ENCODE measurements around the gene SLC39A5. TPM values are rescaled to one million over a fixed set of nuclear protein-coding genes. Genes with fewer than 3 reads are reported as not detected.
"Not testable (repeated sequence)": the region's sequence is repeated elsewhere in the genome, so short reads cannot be mapped to it uniquely, and the experiment has no call there.

Gene SLC39A5
- total RNA-seq, 2 experiments from 2014 or later: 0.80 to 1.2 TPM

DNA sequence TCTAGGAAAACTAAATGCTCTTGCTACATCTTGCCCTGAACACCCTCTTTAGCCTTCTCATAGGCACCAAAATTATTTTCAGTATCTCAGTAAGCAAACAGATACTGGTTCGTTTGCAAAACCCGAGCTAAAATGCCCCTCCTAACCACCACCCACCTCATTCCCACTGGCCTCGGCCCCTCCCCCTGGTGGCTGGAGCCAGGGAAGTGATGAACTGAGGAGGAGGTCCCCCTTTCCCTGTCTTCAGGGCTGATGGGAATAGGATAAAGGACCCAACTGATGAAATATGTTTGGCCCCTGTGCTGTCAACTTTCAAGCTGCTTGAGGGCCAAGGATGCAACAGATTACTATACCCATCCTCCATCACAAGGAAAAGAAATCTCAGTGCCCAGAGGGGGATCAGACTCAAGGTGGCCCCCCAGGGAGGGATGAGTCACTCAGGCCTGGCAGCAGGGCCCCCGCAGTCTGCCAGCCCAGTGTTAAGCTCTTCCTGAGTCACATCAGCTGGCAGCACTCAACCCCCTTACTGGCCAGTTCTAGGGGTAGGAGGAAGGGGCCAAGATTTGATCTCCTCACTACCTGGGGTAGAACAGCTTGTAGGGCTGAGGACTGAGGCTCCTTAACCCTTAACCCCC lies 26.6 kb downstream of the SLC39A5 start:
- Mint-ChIP-seq H3K4me1 (peaks cover 22% of the 10 kb centered on the region), H3K4me3 (peak overlapping the region; percentile 82), H3K27me3 (no peaks in the 10 kb centered on the region), H3K36me3 (ENCODE audit: low read depth) (peaks cover 43% of the 10 kb centered on the region), H3K9me3 (no peaks in the 10 kb centered on the region), H3K27ac (no peak overlapping the region)
- ChIA-PET CTCF (interaction anchor here (0.8 to 4.0 kb wide), 6 partner anchors 8 to 138 kb away, joined by 3 to 24 read pairs (median 6); partner anchors contain the start of genes COQ10A, SMARCC2 and ZC3H10), POLR2A (interaction anchor here (0.8 to 2.5 kb wide), 5 partner anchors 11 to 428 kb away, joined by 3 to 8 read pairs (median 3); partner anchors contain the start of genes RNF41 and TIMELESS)
- no peak for DNase-seq

DNA sequence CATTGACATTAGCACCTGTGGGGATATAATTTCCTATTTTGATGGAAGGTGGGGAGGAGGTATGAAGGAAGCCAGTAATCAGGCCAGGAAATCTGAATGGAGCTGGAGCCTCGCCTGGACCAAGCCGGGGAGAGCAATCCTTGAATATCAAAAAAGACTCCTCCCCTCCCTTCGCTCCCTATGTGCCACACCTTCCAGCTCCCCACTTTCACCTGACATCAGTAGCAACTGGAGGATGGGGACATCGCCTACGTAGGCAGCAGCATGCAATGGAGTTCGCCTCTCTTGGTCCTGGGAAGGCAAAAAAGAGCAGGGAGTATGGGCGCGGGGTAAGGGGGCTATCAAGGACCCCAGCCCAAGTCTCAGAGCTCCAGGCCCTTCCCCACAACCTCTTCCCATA lies 27.2 kb downstream of the SLC39A5 start:
- no peaks in the 10 kb centered on the region for H3K9me3 Mint-ChIP-seq
- DNase-seq: no peak
- CTCF ChIA-PET: interaction anchor here (0.8 to 4.0 kb wide), 8 partner anchors 9 to 139 kb away, joined by 3 to 24 read pairs (median 6); partner anchors contain the start of genes COQ10A, RNF41, SMARCC2 and ZC3H10
- POLR2A ChIA-PET: interaction anchor here (0.6 to 2.5 kb wide), 8 partner anchors 9 to 439 kb away, joined by 3 to 20 read pairs (median 6); partner anchors contain the start of genes COQ10A, ORMDL2, RNF41 and SARNP
- H3K36me3 Mint-ChIP-seq (ENCODE audit: low read depth): peaks cover 37% of the 10 kb centered on the region
- peak overlapping the region; percentile 82 for H3K4me3 Mint-ChIP-seq
- no peaks in the 10 kb centered on the region for H3K27me3 Mint-ChIP-seq
- H3K4me1 Mint-ChIP-seq: peaks cover 22% of the 10 kb centered on the region
- no peak overlapping the region for H3K27ac Mint-ChIP-seq

DNA sequence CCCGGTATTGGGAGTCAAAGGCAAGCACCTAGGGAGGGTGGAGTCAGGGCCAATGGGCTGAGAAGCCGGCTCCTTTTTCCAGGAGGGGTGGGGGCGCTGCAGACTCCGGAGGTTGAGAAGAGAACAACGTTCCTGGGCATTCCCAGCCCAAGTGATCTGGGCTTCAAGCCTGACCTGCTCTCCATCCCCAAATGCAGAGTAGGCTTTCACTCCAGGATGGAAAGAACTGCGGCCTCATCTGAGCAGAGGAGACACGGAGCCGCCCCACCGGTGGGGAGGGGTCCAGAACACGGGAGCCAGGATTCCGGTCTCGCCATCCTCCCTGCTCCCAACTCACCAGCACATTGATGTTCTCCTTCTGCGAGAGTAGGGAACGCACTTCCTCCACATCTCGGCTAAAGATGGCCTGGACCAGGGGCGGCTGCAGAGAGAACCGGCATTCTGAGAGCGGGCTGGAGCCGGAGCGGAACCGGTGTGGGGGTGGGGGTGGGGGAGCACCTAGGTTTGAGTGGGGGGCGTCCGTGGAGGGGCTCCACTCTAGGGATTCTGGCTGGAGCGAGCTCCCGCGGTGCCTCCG lies 27.7 kb downstream of the SLC39A5 start:
- H3K36me3 Mint-ChIP-seq (ENCODE audit: low read depth): peaks cover 32% of the 10 kb centered on the region
- peaks cover 22% of the 10 kb centered on the region for H3K4me1 Mint-ChIP-seq
- no peak for DNase-seq
- ChIA-PET POLR2A (interaction anchor here (0.6 to 2.5 kb wide), 16 partner anchors 9 to 440 kb away, joined by 3 to 20 read pairs (median 5); partner anchors contain the start of genes CNPY2, COQ10A, ESYT1 and ORMDL2), CTCF (interaction anchor here (0.8 to 4.0 kb wide), 15 partner anchors 9 to 206 kb away, joined by 3 to 24 read pairs (median 6); partner anchors contain the start of genes COQ10A, CS, ESYT1 and RNF41)
- no peaks in the 10 kb centered on the region for H3K27me3 Mint-ChIP-seq
- H3K9me3 Mint-ChIP-seq: no peaks in the 10 kb centered on the region
- H3K27ac Mint-ChIP-seq: peak overlapping the region; percentile 62
- peak overlapping the region; percentile 82 for H3K4me3 Mint-ChIP-seq

DNA sequence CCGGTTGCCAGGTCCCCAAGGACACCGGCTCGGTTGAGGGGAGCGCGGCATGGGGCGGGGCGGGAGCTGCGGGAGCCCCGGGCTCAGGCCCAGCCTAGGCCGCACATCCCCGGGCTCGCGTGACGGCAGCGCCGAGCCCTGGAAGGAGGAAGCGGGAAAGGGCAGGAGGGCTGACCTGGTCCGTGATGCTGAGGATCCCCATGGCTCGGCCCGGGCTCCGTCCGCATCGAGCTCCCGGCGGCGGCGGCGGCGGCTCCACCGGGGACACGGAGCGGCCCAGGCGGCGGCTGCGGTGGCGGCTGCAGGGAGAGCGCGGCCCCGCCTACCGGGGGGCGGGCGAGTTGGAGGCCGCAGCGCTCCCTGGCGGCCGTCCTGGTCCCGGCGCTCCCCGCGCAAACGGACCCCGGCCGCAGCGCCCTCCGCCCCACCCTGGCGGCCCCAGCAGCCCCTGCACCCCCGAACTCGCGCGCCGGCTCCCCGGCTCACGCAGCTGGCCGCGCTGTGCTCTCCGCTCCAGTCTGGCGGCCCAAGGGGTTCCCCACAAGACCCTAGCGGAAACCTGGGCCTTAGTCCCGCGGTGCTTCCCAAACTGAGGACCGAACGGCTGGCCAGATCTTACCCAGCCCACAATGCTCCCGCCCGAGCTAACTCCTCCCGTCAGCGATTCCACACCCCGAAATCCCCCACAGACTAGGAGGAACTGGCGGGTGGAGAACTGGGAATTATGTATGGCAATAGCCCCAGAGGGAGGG lies 28.4 kb downstream of the SLC39A5 start, which contains the start of gene ANKRD52:
ANKRD52 (minus strand) TSS at position 317 of the 752 bp plus-strand sequence; CDS start at position 202, 115 bp downstream.
- ChIA-PET CTCF (interaction anchor here (0.8 to 4.0 kb wide), 19 partner anchors 9 to 206 kb away, joined by 3 to 24 read pairs (median 6); partner anchors contain the start of genes CNPY2, COQ10A, CS and ESYT1), POLR2A (interaction anchor here (0.9 to 2.5 kb wide), 15 partner anchors 9 to 440 kb away, joined by 3 to 20 read pairs (median 5); partner anchors contain the start of genes CNPY2, COQ10A, ESYT1 and ORMDL2)
- H3K36me3 Mint-ChIP-seq (ENCODE audit: low read depth): peaks cover 26% of the 10 kb centered on the region
- H3K4me3 Mint-ChIP-seq: peak within 1 kb of the TSS; percentile 91
- peak within 1 kb of the TSS; percentile 76 for H3K27ac Mint-ChIP-seq
- no peaks in the 10 kb centered on the region for H3K27me3 Mint-ChIP-seq
- H3K4me1 Mint-ChIP-seq: peaks cover 22% of the 10 kb centered on the region
- H3K9me3 Mint-ChIP-seq: no peaks in the 10 kb centered on the region
- DNase-seq: peak; percentile 80

DNA sequence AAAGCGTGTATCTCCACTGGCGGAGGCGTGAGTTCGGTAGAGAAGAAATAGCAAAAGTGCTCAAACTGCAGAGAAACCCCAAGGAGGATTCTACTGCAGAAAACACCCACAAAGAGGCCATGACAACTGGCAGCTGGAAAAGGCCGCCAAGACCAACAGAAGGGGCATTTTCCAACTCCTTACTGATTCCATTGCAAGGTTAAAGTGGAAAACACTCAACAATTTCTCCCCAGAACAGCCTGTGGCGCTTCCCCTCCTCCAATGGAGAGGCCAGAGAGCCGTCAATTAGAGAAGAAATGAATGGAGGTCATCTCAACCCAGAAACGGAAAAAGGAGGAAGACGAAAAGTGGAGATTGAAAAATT lies 29.0 kb downstream of the SLC39A5 start:
- Mint-ChIP-seq H3K27ac (peak overlapping the region; percentile 76), H3K27me3 (no peaks in the 10 kb centered on the region), H3K36me3 (ENCODE audit: low read depth) (peaks cover 21% of the 10 kb centered on the region), H3K9me3 (no peaks in the 10 kb centered on the region), H3K4me3 (peak overlapping the region; percentile 91), H3K4me1 (peaks cover 22% of the 10 kb centered on the region)
- no peak for DNase-seq
- ChIA-PET CTCF (interaction anchor here (0.9 to 4.0 kb wide), 16 partner anchors 8 to 205 kb away, joined by 3 to 24 read pairs (median 6); partner anchors contain the start of genes CNPY2, COQ10A, CS and ESYT1), POLR2A (interaction anchor here (1.2 to 2.5 kb wide), 11 partner anchors 8 to 285 kb away, joined by 3 to 20 read pairs (median 8); partner anchors contain the start of genes CNPY2, COQ10A, ESYT1 and RAB5B)

DNA sequence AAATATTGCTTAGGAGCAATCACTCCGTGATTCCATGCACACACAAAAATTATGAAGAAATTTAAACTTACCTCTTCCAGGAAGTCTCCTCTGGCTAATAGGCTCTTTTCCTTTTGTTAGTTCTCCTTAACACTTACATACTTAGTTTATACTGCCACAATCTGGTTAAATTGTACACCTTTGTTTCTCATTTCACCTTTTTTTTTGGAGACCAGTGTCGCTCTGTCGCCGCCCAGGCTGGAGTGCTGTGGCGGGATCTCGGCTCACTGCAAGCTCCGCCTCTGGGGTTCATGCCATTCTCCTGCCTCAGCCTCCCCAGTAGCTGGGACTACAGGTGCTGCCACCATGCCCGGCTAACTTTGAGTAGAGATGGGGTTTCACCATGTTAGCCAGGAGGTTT lies 30.5 kb downstream of the SLC39A5 start:
- H3K4me3 Mint-ChIP-seq: no peak overlapping the region
- H3K9me3 Mint-ChIP-seq: no peaks in the 10 kb centered on the region
- POLR2A ChIA-PET: no interaction called here
- no peak overlapping the region for H3K27ac Mint-ChIP-seq
- CTCF ChIA-PET: no interaction called here
- peaks cover 9% of the 10 kb centered on the region for H3K36me3 Mint-ChIP-seq (ENCODE audit: low read depth)
- no peaks in the 10 kb centered on the region for H3K27me3 Mint-ChIP-seq
- H3K4me1 Mint-ChIP-seq: peaks cover 20% of the 10 kb centered on the region
- DNase-seq: no peak

DNA sequence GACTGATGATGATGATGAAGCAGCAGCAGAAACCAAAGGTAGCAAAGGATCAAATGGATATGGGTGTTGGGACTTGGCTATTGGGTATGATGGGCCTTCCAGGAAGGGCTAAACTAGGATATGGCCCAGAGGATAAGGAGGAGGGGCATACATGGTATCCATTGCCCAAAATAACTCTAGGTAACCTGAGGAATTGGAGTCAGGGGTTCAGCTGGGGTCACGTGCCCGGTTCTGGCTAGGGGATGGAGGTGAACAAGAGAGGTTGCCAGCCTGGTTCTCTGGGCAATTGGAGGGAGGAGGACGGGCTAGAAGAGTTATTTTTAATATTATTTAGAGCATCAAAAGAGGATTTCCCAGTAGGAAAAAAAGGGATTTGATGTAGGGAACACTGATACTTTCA lies 31.1 kb downstream of the SLC39A5 start:
- ChIA-PET CTCF (interaction anchor here (0.5 to 0.8 kb wide), 2 partner anchors 10 to 142 kb away, joined by 3 to 4 read pairs; partner anchors contain the start of gene ZC3H10), POLR2A (no interaction called here)
- H3K27ac Mint-ChIP-seq: no peak overlapping the region

DNA sequence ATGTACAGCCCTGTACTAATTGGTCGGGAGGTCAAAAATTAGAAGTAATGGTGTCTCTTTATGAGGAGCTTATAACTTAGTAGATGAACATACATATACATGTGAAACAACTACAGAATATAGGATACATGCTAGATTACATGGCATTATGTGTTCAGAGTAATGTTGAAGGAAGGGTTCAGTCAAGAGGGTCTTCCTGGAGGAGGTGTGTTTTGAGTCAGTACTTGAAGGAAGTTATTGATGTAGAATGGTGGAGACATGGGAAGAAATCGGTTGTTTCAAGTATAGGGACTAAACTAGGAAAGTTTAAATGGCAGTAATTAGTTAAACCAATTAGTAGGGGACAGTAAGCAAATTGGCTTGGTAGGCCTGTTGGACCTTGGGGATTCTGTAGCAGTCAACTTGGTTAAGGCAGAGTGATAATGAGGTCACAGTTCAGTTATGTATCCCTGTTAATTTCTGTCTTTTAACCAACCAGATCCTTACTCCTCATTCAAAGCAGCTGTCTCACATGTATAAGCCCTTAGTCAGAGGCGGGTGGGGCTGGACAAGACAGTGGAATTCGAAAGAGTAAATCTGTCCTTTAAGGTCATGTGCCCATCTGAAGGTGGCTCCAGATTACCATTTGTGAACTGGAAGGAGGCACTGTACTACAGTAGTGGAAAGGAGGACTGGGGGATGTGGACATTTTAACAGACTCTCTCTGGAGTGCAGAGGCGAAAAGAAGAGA lies 31.8 kb downstream of the SLC39A5 start:
- peaks cover 23% of the 10 kb centered on the region for H3K4me1 Mint-ChIP-seq
- DNase-seq: no peak
- CTCF ChIA-PET: interaction anchor here (0.5 to 0.8 kb wide), 2 partner anchors 10 to 143 kb away, joined by 3 to 4 read pairs; partner anchors contain the start of gene ZC3H10
- POLR2A ChIA-PET: no interaction called here
- no peak overlapping the region for H3K4me3 Mint-ChIP-seq
- no peaks in the 10 kb centered on the region for H3K9me3 Mint-ChIP-seq
- no peaks in the 10 kb centered on the region for H3K27me3 Mint-ChIP-seq
- H3K36me3 Mint-ChIP-seq (ENCODE audit: low read depth): peaks cover 4% of the 10 kb centered on the region
- H3K27ac Mint-ChIP-seq: no peak overlapping the region

More for the DNA sequence above, 31.1 kb downstream of the SLC39A5 start:
- Mint-ChIP-seq H3K4me3 (no peak overlapping the region), H3K9me3 (no peaks in the 10 kb centered on the region), H3K4me1 (peaks cover 24% of the 10 kb centered on the region), H3K27me3 (no peaks in the 10 kb centered on the region), H3K36me3 (ENCODE audit: low read depth) (peaks cover 8% of the 10 kb centered on the region)
- no peak for DNase-seq

DNA sequence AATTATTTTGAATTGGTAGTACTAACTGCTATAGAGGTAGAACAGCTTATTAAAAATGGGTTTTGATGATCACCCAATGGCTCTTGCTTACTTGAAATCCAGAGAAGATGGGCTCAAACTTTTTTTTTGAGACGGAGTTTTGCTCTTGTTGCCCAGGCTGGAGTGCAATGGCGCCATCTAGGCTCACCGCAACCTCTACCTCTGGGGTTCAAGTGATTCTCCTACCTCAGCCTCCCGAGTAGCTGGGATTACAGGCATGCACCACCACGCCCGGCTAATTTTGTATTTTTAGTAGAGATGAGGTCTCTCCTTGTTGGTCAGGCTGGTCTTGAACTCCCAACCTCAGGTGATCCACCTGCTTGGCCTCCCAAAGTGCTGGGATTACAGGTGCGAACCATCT lies 33.1 kb downstream of the SLC39A5 start:
- not testable (repeated sequence) for H3K27ac Mint-ChIP-seq; DNase-seq; H3K27me3 Mint-ChIP-seq; H3K4me3 Mint-ChIP-seq; H3K9me3 Mint-ChIP-seq; H3K36me3 Mint-ChIP-seq (ENCODE audit: low read depth)
- H3K4me1 Mint-ChIP-seq: peaks cover 25% of the 10 kb centered on the region
- POLR2A ChIA-PET: interaction anchor here (0.7 kb wide), 2 partner anchors 20 to 72 kb away, joined by 3 to 4 read pairs; no protein-coding TSS in a partner anchor
- CTCF ChIA-PET: interaction anchor here (0.7 to 1.5 kb wide), 4 partner anchors 9 to 201 kb away, joined by 3 to 6 read pairs (median 4); no protein-coding TSS in a partner anchor

DNA sequence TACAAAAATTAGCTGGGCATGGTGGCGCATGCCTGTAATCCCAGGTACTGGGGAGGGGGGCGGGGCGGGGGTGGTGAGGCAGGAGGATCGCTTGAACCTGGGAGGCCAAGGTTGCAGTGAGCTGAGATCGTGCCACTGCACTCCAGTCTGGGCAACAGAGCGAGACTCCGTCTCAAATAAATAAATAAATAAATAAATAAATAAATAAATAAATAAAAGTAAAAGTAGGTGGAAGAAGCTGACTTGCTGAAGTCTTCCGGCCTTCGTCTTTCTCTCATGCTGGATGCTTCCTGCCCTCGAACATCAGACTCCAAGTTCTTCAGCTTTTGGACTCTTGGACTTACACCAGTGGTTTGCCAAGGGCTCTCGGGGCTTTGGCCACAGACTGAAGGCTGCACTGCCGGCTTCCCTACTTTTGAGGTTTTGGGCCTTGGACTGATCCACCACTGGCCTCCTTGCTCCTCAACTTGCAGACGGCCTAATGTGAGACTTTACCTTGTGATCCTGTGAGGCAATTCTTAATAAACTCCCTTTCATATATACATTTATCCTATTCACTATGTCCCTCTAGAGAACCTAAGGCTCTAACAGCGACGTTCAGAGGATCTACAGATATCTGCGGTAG lies 36.3 kb downstream of the SLC39A5 start:
- peaks cover 21% of the 10 kb centered on the region for H3K4me1 Mint-ChIP-seq
- H3K27me3 Mint-ChIP-seq; DNase-seq; H3K9me3 Mint-ChIP-seq; H3K36me3 Mint-ChIP-seq (ENCODE audit: low read depth): not testable (repeated sequence)
- H3K4me3 Mint-ChIP-seq: peak overlapping the region; percentile 87
- peak overlapping the region; percentile 80 for H3K27ac Mint-ChIP-seq
- CTCF ChIA-PET: interaction anchor here (0.6 to 3.3 kb wide), 14 partner anchors 8 to 198 kb away, joined by 3 to 19 read pairs (median 4); partner anchors contain the start of genes ANKRD52, CS, RNF41 and SMARCC2
- POLR2A ChIA-PET: interaction anchor here (1.1 to 2.2 kb wide), 8 partner anchors 8 to 157 kb away, joined by 3 to 20 read pairs (median 7); partner anchors contain the start of genes ANKRD52, CS, RNF41 and STAT2
